ENCODE results near the gene CFTR. TPM values are rescaled to one million over a fixed set of nuclear protein-coding genes. Genes with fewer than 3 reads are reported as not detected.

The CFTR gene
- total and polyA plus RNA-seq, 10 donors: 0.02 to 0.27 (median 0.05) TPM; not detected in 6

GRCh38 chr7:117610396-117610795 lies 130.6 kb downstream of the CFTR start:
- no peak for TF ChIP-seq POLR2A (IDR thresholded peaks at IDR 0.05)
- no peak for TF ChIP-seq CTCF (IDR thresholded peaks at IDR 0.05 in 8 of 11, conservative IDR thresholded peaks at IDR 0.05 in 3 of 11)
- no peak for TF ChIP-seq POLR2AphosphoS5 (IDR thresholded peaks at IDR 0.05)
- intact Hi-C loops (cut with DNase I; ENCODE audit: low total_unique reads): no loop called here
- H3K4me3 ChIP-seq: no peak overlapping the region
- H3K27ac ChIP-seq: no peak overlapping the region
- WGBS, 5 donors: 88 to 95% (median 95%) methylated on average over 2 of the region's 2 CpGs
- no peaks in the 10 kb centered on the region for H3K9me3 ChIP-seq
- no peak for DNase-seq
- no peaks in the 10 kb centered on the region for H3K27me3 ChIP-seq (replicated peaks in 1 of 7)
- H3K36me3 ChIP-seq: no peaks in the 10 kb centered on the region
- H3K4me1 ChIP-seq: no peaks in the 10 kb centered on the region

GRCh38 chr7:117612637-117613036 lies 132.8 kb downstream of the CFTR start:
- 79 to 89% (median 85%) methylated on average over 3 of the region's 3 CpGs for WGBS, 5 donors
- no peaks in the 10 kb centered on the region for H3K4me1 ChIP-seq
- no peaks in the 10 kb centered on the region for H3K9me3 ChIP-seq
- no peak for TF ChIP-seq CTCF (IDR thresholded peaks at IDR 0.05 in 8 of 11, conservative IDR thresholded peaks at IDR 0.05 in 3 of 11)
- TF ChIP-seq POLR2A (IDR thresholded peaks at IDR 0.05): no peak
- no peak for TF ChIP-seq POLR2AphosphoS5 (IDR thresholded peaks at IDR 0.05)
- no peak for DNase-seq
- no peaks in the 10 kb centered on the region for H3K27me3 ChIP-seq (replicated peaks in 1 of 7)
- H3K4me3 ChIP-seq: no peak overlapping the region
- intact Hi-C loops (cut with DNase I; ENCODE audit: low total_unique reads): no loop called here
- no peaks in the 10 kb centered on the region for H3K36me3 ChIP-seq
- no peak overlapping the region for H3K27ac ChIP-seq

- H3K36me3 ChIP-seq: no peaks in the 10 kb centered on the region
- no peak overlapping the region for H3K27ac ChIP-seq
- WGBS, 5 donors: 43 to 71% (median 54%) methylated on average over 1 of the region's 1 CpG
- intact Hi-C loops (cut with DNase I; ENCODE audit: low total_unique reads): no loop called here
- H3K4me3 ChIP-seq: no peak overlapping the region
- H3K9me3 ChIP-seq: no peaks in the 10 kb centered on the region
- H3K4me1 ChIP-seq: no peaks in the 10 kb centered on the region
- no peak for TF ChIP-seq POLR2AphosphoS5 (IDR thresholded peaks at IDR 0.05)
- TF ChIP-seq POLR2A (IDR thresholded peaks at IDR 0.05): no peak
- TF ChIP-seq CTCF (IDR thresholded peaks at IDR 0.05 in 8 of 11, conservative IDR thresholded peaks at IDR 0.05 in 3 of 11): no peak
- no peak for DNase-seq
- no peaks in the 10 kb centered on the region for H3K27me3 ChIP-seq (replicated peaks in 1 of 7)
Measured at GRCh38 chr7:117616694-117617093, 136.9 kb downstream of the CFTR start.

GRCh38 chr7:117619681-117620080 lies 139.9 kb downstream of the CFTR start:
- Histone ChIP-seq H3K4me3 (no peak overlapping the region), H3K36me3 (no peaks in the 10 kb centered on the region), H3K27me3 (replicated peaks in 1 of 7) (no peaks in the 10 kb centered on the region), H3K9me3 (no peaks in the 10 kb centered on the region), H3K4me1 (no peaks in the 10 kb centered on the region), H3K27ac (no peak overlapping the region)
- DNase-seq: no peak
- no peak for TF ChIP-seq CTCF (IDR thresholded peaks at IDR 0.05 in 8 of 11, conservative IDR thresholded peaks at IDR 0.05 in 3 of 11)
- TF ChIP-seq POLR2AphosphoS5 (IDR thresholded peaks at IDR 0.05): no peak
- no peak for TF ChIP-seq POLR2A (IDR thresholded peaks at IDR 0.05)
- intact Hi-C loops (cut with DNase I; ENCODE audit: low total_unique reads): no loop called here
